Neuronal stem cell (in vitro differentiated cells): ENCODE results near the gene TMEM267.

Experiments
- DNase-seq: peaks from one replicate; pipeline ENCODE4 v3.0.0-alpha.2; 2013; ENCODE audit warnings: low spot score
- H2AFZ ChIP-seq: one replicate; pipeline ENCODE4 v1.6.1; 2013; ENCODE audit warnings: mild to moderate bottlenecking, low read length, inconsistent platforms
- H2AK5ac ChIP-seq: 2 replicates; pipeline ENCODE4 v1.6.1; 2013; ENCODE audit warnings: low read depth, mild to moderate bottlenecking, inconsistent platforms, low read length, moderate library complexity, mixed read lengths
- H2BK120ac ChIP-seq: 2 replicates; pipeline ENCODE4 v1.6.1; 2013; ENCODE audit warnings: low read depth, mild to moderate bottlenecking, inconsistent platforms, low read length, moderate library complexity, mixed read lengths
- H2BK12ac ChIP-seq: one replicate; pipeline ENCODE4 v1.6.1; 2013; ENCODE audit warnings: low read length, inconsistent platforms
- H2BK15ac ChIP-seq: 2 replicates; pipeline ENCODE4 v1.6.1; 2013; ENCODE audit warnings: mild to moderate bottlenecking, low read length, inconsistent platforms, mixed read lengths
- H2BK5ac ChIP-seq: one replicate; pipeline ENCODE4 v1.6.1; 2013; ENCODE audit warnings: inconsistent platforms, mild to moderate bottlenecking, low read length, moderate library complexity
- H3K14ac ChIP-seq: one replicate; pipeline ENCODE4 v1.6.1; 2013; ENCODE audit warnings: low read length, inconsistent platforms
- H3K18ac ChIP-seq: 2 replicates; pipeline ENCODE4 v1.6.1; 2013; ENCODE audit warnings: low read length, inconsistent platforms
- H3K23ac ChIP-seq: 2 replicates; pipeline ENCODE4 v1.6.1; 2013; ENCODE audit warnings: low read depth, mild to moderate bottlenecking, mixed read lengths, low read length, inconsistent platforms; ENCODE audit not compliant: poor library complexity
- H3K27ac ChIP-seq: replicated peaks from 3 replicates; pipeline ENCODE4 v1.5.1; 2013; ENCODE audit warnings: low read length, inconsistent platforms
- H3K27me3 ChIP-seq, 3 experiments: 2 replicates each; pipeline ENCODE4 v1.6.1; 2013; ENCODE audit warnings: low read length in 3 of 3, mild to moderate bottlenecking in 2 of 3, inconsistent platforms in 1 of 3, low read depth in 1 of 3, mixed read lengths in 1 of 3, moderate library complexity in 1 of 3; ENCODE audit not compliant: control insufficient read depth in 3 of 3, insufficient read depth in 3 of 3
- H3K36me3 ChIP-seq, 2 donors: replicated peaks in 1 of 2; 2 replicates each; pipeline ENCODE4 v1.6.1; 2013; ENCODE audit warnings: low read length in 2 of 2; ENCODE audit not compliant: control insufficient read depth in 2 of 2, insufficient read depth in 2 of 2
- H3K4ac ChIP-seq: 2 replicates; pipeline ENCODE4 v1.6.1; 2013; ENCODE audit warnings: inconsistent platforms, mild to moderate bottlenecking, low read length, moderate library complexity
- H3K4me1 ChIP-seq, 2 donors: 1 replicate in 1 of 2; 2 replicates in 1 of 2; pipeline ENCODE4 v1.6.1; 2013; ENCODE audit warnings: low read length in 2 of 2, low read depth in 1 of 2; ENCODE audit not compliant: control insufficient read depth in 2 of 2, insufficient read depth in 1 of 2
- H3K4me2 ChIP-seq: one replicate; pipeline ENCODE4 v1.6.1; 2013; ENCODE audit warnings: mild to moderate bottlenecking, low read length, inconsistent platforms; ENCODE audit not compliant: insufficient read depth, poor library complexity, severe bottlenecking
- H3K4me3 ChIP-seq, 2 donors: 2 replicates each; pipeline ENCODE4 v1.5.1; 2013; ENCODE audit warnings: low read length in 2 of 2, mild to moderate bottlenecking in 2 of 2, inconsistent platforms in 1 of 2, moderate library complexity in 1 of 2
- H3K79me1 ChIP-seq: one replicate; pipeline ENCODE4 v1.6.1; 2013; ENCODE audit warnings: low read depth, mild to moderate bottlenecking, inconsistent platforms, low read length, moderate library complexity
- H3K9ac ChIP-seq: one replicate; pipeline ENCODE4 v1.6.1; 2013; ENCODE audit warnings: mild to moderate bottlenecking, low read depth, low read length, inconsistent platforms; ENCODE audit not compliant: poor library complexity
- H3K9me3 ChIP-seq, 2 donors: replicated peaks in 1 of 2; 2 replicates each; pipeline versions ENCODE3 to v1.6.1; 2013; ENCODE audit warnings: low read length in 2 of 2, mild to moderate bottlenecking in 2 of 2, inconsistent platforms in 1 of 2, low read depth in 1 of 2, mixed read lengths in 1 of 2, moderate library complexity in 1 of 2; ENCODE audit not compliant: control insufficient read depth in 2 of 2, insufficient read depth in 1 of 2
- H4K8ac ChIP-seq: one replicate; pipeline ENCODE4 v1.6.1; 2013; ENCODE audit warnings: low read depth, mild to moderate bottlenecking, inconsistent platforms, low read length, moderate library complexity
- H4K91ac ChIP-seq: one replicate; pipeline ENCODE4 v1.6.1; 2013; ENCODE audit warnings: low read length, low read depth, mild to moderate bottlenecking, inconsistent platforms; ENCODE audit not compliant: poor library complexity
- WGBS, 2 donors: extraction: QIAGEN DNeasy Blood & Tissue Kit; methylation state at CpG; one replicate each; pipeline ENCODE4 v1.1.7; 2013; ENCODE audit warnings: missing lambda C conversion rate in 2 of 2, mixed read lengths in 1 of 2; ENCODE audit not compliant: insufficient read length in 2 of 2, insufficient replicate concordance in 1 of 2; ENCODE audit errors: extremely low coverage in 2 of 2; 5-methylcytosine and 5-hydroxymethylcytosine counted together

TMEM267 gene

GRCh38 chr5:43432486-43433375 is 50.9 kb downstream of the TMEM267 start:
- Histone ChIP-seq H2BK12ac (no peak overlapping the region), H3K27me3 (peaks cover 0 to 3% (median 0%) of the 10 kb centered on the region in 3 experiments), H3K36me3 (no peaks in the 10 kb centered on the region), H2BK120ac (no peak overlapping the region), H4K8ac (no peak overlapping the region), H3K4me2 (no peak overlapping the region), H3K4ac (no peak overlapping the region), H3K14ac (no peak overlapping the region), H2BK15ac (no peak overlapping the region), H3K79me1 (no peaks in the 10 kb centered on the region), H2AK5ac (no peak overlapping the region), H3K9me3 (no peaks in the 10 kb centered on the region), H3K9ac (no peak overlapping the region), H3K4me1 (peaks cover 0 to 2% of the 10 kb centered on the region in 2 donors), H4K91ac (no peak overlapping the region), H3K27ac (no peak overlapping the region), H2BK5ac (no peak overlapping the region), H2AFZ (no peak overlapping the region), H3K4me3 (no peak overlapping the region), H3K23ac (no peak overlapping the region), H3K18ac (no peak overlapping the region)
- WGBS, 2 donors: no CpG with 5 or more reads among the region's 3 CpGs
- no peak for DNase-seq

- no peak overlapping the region for H3K4me3 ChIP-seq
- no peak overlapping the region for H3K4me2 ChIP-seq
- no peak overlapping the region for H2AFZ ChIP-seq
- H3K9me3 ChIP-seq: peaks cover 0 to 2% of the 10 kb centered on the region in 2 donors
- no peak overlapping the region for H3K23ac ChIP-seq
- H3K79me1 ChIP-seq: no peaks in the 10 kb centered on the region
- H3K4me1 ChIP-seq: peaks cover 0 to 2% of the 10 kb centered on the region in 2 donors
- H3K18ac ChIP-seq: no peak overlapping the region
- peaks cover 0 to 3% (median 0%) of the 10 kb centered on the region in 3 experiments for H3K27me3 ChIP-seq
- H3K4ac ChIP-seq: no peak overlapping the region
- no peak overlapping the region for H2BK120ac ChIP-seq
- H3K9ac ChIP-seq: no peak overlapping the region
- no peak overlapping the region for H4K91ac ChIP-seq
- H2BK12ac ChIP-seq: no peak overlapping the region
- H2AK5ac ChIP-seq: no peak overlapping the region
- H3K36me3 ChIP-seq: no peaks in the 10 kb centered on the region
- DNase-seq: no peak
- H3K14ac ChIP-seq: peak overlapping the region; percentile 64
- no peak overlapping the region for H2BK5ac ChIP-seq
- H4K8ac ChIP-seq: no peak overlapping the region
- no peak overlapping the region for H2BK15ac ChIP-seq
- H3K27ac ChIP-seq: no peak overlapping the region
- WGBS, 2 donors: no CpG with 5 or more reads among the region's 2 CpGs
Measured at GRCh38 chr5:43429706-43430105, 54.0 kb downstream of the TMEM267 start.

GRCh38 chr5:43429016-43429415 is 54.6 kb downstream of the TMEM267 start:
- Histone ChIP-seq H2AFZ (no peak overlapping the region), H3K27me3 (peaks cover 0 to 3% (median 0%) of the 10 kb centered on the region in 3 experiments), H3K9me3 (peaks cover 0 to 2% of the 10 kb centered on the region in 2 donors), H2BK5ac (no peak overlapping the region), H4K8ac (no peak overlapping the region), H2BK12ac (no peak overlapping the region), H3K79me1 (no peaks in the 10 kb centered on the region), H3K4ac (no peak overlapping the region), H3K9ac (no peak overlapping the region), H3K18ac (no peak overlapping the region), H4K91ac (no peak overlapping the region), H3K36me3 (no peaks in the 10 kb centered on the region), H3K4me2 (no peak overlapping the region), H3K14ac (no peak overlapping the region), H3K4me1 (peaks cover 0 to 2% of the 10 kb centered on the region in 2 donors), H3K23ac (no peak overlapping the region), H3K27ac (no peak overlapping the region), H3K4me3 (no peak overlapping the region), H2BK15ac (no peak overlapping the region), H2BK120ac (no peak overlapping the region), H2AK5ac (no peak overlapping the region)
- no peak for DNase-seq
- WGBS, 2 donors: no CpG with 5 or more reads among the region's 7 CpGs

GRCh38 chr5:43427306-43427705 is 56.4 kb downstream of the TMEM267 start:
- Histone ChIP-seq H4K8ac (no peak overlapping the region), H3K9ac (no peak overlapping the region), H3K4me3 (no peak overlapping the region), H2AFZ (no peak overlapping the region), H3K4ac (no peak overlapping the region), H2BK120ac (no peak overlapping the region), H3K27me3 (peaks cover 0 to 3% (median 0%) of the 10 kb centered on the region in 3 experiments), H3K14ac (no peak overlapping the region), H3K27ac (no peak overlapping the region), H3K36me3 (no peaks in the 10 kb centered on the region), H3K18ac (no peak overlapping the region), H3K9me3 (peaks cover 0 to 2% of the 10 kb centered on the region in 2 donors), H3K23ac (no peak overlapping the region), H2BK5ac (no peak overlapping the region), H2BK15ac (no peak overlapping the region), H3K4me1 (peaks cover 0 to under 1% of the 10 kb centered on the region in 2 donors), H4K91ac (no peak overlapping the region), H2AK5ac (no peak overlapping the region), H3K79me1 (no peaks in the 10 kb centered on the region), H3K4me2 (no peak overlapping the region), H2BK12ac (no peak overlapping the region)
- no peak for DNase-seq
- no CpG with 5 or more reads among the region's 4 CpGs for whole genome bisulfite sequencing, 2 donors
